Fibroblast of the aortic adventitia (primary cell): Measurements from ENCODE around the gene F8. TPM values are rescaled to one million over a fixed set of nuclear protein-coding genes. Genes with fewer than 3 reads are reported as not detected.
"Not testable (repeated sequence)": the region's sequence is repeated elsewhere in the genome, so short reads cannot be mapped to it uniquely, and the experiment has no call there.

ENCODE experiments used
- DNase-seq: peaks from one replicate; pipeline ENCODE4 v3.0.0-alpha.2; 2010; ENCODE audit warnings: low read depth
- H3K4me3 ChIP-seq: 2 replicates; pipeline ENCODE4 v1.5.1; 2011; ENCODE audit warnings: low read depth, mild to moderate bottlenecking, control low read depth, low read length, moderate library complexity
- CTCF ChIP-seq: IDR thresholded peaks from 2 replicates; pipeline ENCODE4 v1.5.1; 2011; ENCODE audit warnings: mild to moderate bottlenecking, low read length, control low read depth, inconsistent platforms; ENCODE audit not compliant: insufficient read depth
- total RNA-seq: library from RNA; depleted of rRNA; stranded (reverse); fragments of >200 nt; gene quantifications from 2 replicates; pipeline ENCODE4 v1.2.3, GENCODE V29; 2012; ENCODE audit warnings: low replicate concordance

Gene F8
- total RNA-seq, 1 donor, result 7.8 TPM

- no peak overlapping the region for H3K4me3 ChIP-seq
- TF ChIP-seq CTCF, result no peak
- DNase-seq, result no peak
These were observed 120.1 kb downstream of the F8 start for GRCh38 chrX:154902408-154902807.

GRCh38 chrX:154900323-154900722 is 122.2 kb downstream of the F8 start:
- TF ChIP-seq CTCF, result no peak
- H3K4me3 ChIP-seq, result no peak overlapping the region
- no peak for DNase-seq

- H3K4me3 ChIP-seq, result no peak overlapping the region
- TF ChIP-seq CTCF, result no peak
- DNase-seq, result no peak
These were observed 130.2 kb downstream of the F8 start for GRCh38 chrX:154892296-154892695.

GRCh38 chrX:154890990-154891639 is 131.4 kb downstream of the F8 start:
- TF ChIP-seq CTCF, result no peak

GRCh38 chrX:154886789-154887221 is 135.7 kb downstream of the F8 start:
- not testable (repeated sequence) for DNase-seq, H3K4me3 ChIP-seq

More at GRCh38 chrX:154890990-154891639, 131.4 kb downstream of the F8 start:
- H3K4me3 ChIP-seq, result no peak overlapping the region
- peak; percentile 2 for DNase-seq

- H3K4me3 ChIP-seq, DNase-seq: not testable (repeated sequence)
These were observed 136.3 kb downstream of the F8 start, which contains the start of gene F8A1 for GRCh38 chrX:154886069-154886788. Gene F8A1, plus strand, starts transcription at chrX:154886355. Its CDS starts 20 bp downstream, at chrX:154886375.

GRCh38 chrX:154885549-154885948 is 137.0 kb downstream of the F8 start:
- not testable (repeated sequence) for H3K4me3 ChIP-seq, DNase-seq

- not testable (repeated sequence) for H3K4me3 ChIP-seq, DNase-seq
These were observed 137.5 kb downstream of the F8 start for GRCh38 chrX:154885057-154885456.

GRCh38 chrX:154884069-154884468 is 138.5 kb downstream of the F8 start:
- not testable (repeated sequence) for DNase-seq

More at GRCh38 chrX:154884069-154884468, 138.5 kb downstream of the F8 start:
- H3K4me3 ChIP-seq, result not testable (repeated sequence)
